NB4 (cell line): ENCODE data around the gene FUT3.
"Not testable (repeated sequence)": the region's sequence is repeated elsewhere in the genome, so short reads cannot be mapped to it uniquely, and the experiment has no call there.

Source experiments
- DNase-seq: peaks from one replicate; pipeline ENCODE4 v3.0.0; 2010; ENCODE audit warnings: low read depth
- H3K4me3 ChIP-seq: one replicate; pipeline ENCODE4 v1.5.1; 2011; ENCODE audit warnings: mild to moderate bottlenecking, low read depth, low read length, moderate library complexity
- CTCF ChIP-seq: IDR thresholded peaks from one replicate; pipeline ENCODE4 v1.5.1; 2012; ENCODE audit warnings: low read depth, low read length
- MAX ChIP-seq: IDR thresholded peaks from 2 replicates; pipeline ENCODE4 v1.6.1; 2011; ENCODE audit warnings: low read depth, low read length
- MYC ChIP-seq: IDR thresholded peaks from 2 replicates; pipeline ENCODE4 v1.6.1; 2011; ENCODE audit warnings: low read depth, low read length
- POLR2A ChIP-seq: IDR thresholded peaks from 2 replicates; pipeline ENCODE4 v1.6.1; 2011; ENCODE audit warnings: mild to moderate bottlenecking; ENCODE audit not compliant: insufficient read length; ENCODE audit errors: extremely low read depth

FUT3 gene

GRCh38 chr19:5850743-5851293 is 431 bp downstream of the FUT3 start:
- DNase-seq = no peak
- H3K4me3 ChIP-seq = no peak overlapping the region
- no peak for TF ChIP-seq CTCF
- no peak for TF ChIP-seq MYC
- no peak for TF ChIP-seq MAX

- H3K4me3 ChIP-seq = no peak overlapping the region
- TF ChIP-seq POLR2A = no peak
- TF ChIP-seq CTCF = no peak
- no peak for DNase-seq
Observed at GRCh38 chr19:5850189-5850588, 1.1 kb downstream of the FUT3 start.

- H3K4me3 ChIP-seq, DNase-seq: not testable (repeated sequence)
Observed at GRCh38 chr19:5848621-5849020, 2.6 kb downstream of the FUT3 start.

- DNase-seq, H3K4me3 ChIP-seq: not testable (repeated sequence)
Observed at GRCh38 chr19:5847846-5848245, 3.4 kb downstream of the FUT3 start.

- TF ChIP-seq CTCF (no peak), MAX (no peak), POLR2A (no peak), MYC (no peak)
- no peak overlapping the region for H3K4me3 ChIP-seq
- no peak for DNase-seq
Observed at GRCh38 chr19:5844456-5845433, 6.5 kb downstream of the FUT3 start.

- no peak overlapping the region for H3K4me3 ChIP-seq
- TF ChIP-seq CTCF (no peak), POLR2A (no peak), MAX (no peak), MYC (no peak)
- DNase-seq = no peak
Observed at GRCh38 chr19:5843295-5843927, 7.8 kb downstream of the FUT3 start.

- H3K4me3 ChIP-seq, DNase-seq: not testable (repeated sequence)
Observed at GRCh38 chr19:5841735-5842111, 9.5 kb downstream of the FUT3 start.
